ENCODE measurements around the gene FBN3.

GRCh38 chr19:8089664-8090601 lies 59.5 kb downstream of the FBN3 start:
- TF ChIP-seq GATA3 (IDR thresholded peaks at IDR 0.05; ENCODE audit: low read depth, low read length) = no peak
- TF ChIP-seq GATA2 (IDR thresholded peaks at IDR 0.05; ENCODE audit: low read depth, low read length) = no peak

Data from SH-SY5Y (cell line).